ENCODE measurements around the gene CNTLN.

The CNTLN gene

DNA sequence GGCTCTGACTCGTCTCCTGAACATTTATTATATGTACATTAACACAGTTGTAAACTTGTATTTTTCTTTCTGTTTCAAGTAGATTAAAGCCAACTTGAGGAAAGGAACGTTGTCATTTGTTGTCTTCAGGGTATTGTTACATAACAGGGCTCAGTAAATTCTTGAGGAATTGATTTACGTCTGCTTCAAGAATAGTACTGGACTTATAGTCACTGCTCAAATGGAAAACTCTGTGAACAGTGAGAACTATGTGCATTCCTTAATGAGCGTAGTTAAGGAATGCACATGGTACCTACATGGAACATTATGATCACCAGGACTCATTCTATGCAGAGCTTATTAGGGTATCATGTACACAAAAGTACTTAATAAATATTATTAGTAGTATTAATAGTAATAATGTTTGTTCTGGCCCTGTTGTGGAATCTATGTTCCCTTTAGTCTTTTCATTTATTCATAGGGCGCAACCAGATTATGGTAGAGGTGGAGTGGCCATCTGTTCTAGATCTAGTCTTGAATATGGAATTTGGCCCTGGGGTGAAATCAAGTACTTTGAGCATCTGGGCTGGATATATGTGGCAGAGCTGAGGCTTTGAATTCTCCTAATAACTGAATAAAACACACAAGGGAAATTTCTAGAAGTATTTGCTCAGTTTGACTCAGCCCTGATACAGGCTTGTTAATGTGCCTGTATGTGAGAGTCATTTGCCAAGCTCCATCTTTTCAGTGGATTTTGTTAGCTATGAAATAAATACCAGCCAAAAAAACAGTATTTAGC is 335.4 kb downstream of the CNTLN start:
- no peak overlapping the region for H3K4me3 ChIP-seq (ENCODE audit: low read depth, low read length)
- DNase-seq (ENCODE audit: low read depth, low spot score), result no peak
- ChIA-PET POLR2A (no interaction called here), CTCF (interaction anchor here (0.8 to 1.5 kb wide), 4 partner anchors 7 to 309 kb away, joined by 3 to 6 read pairs (median 4); no protein-coding TSS in a partner anchor)
- TF ChIP-seq CTCF (IDR thresholded peaks at IDR 0.05; ENCODE audit: insufficient read depth, low read length, missing control alignments), result no peak

- CTCF ChIA-PET, result no interaction called here
- H3K4me3 ChIP-seq (ENCODE audit: low read depth, low read length), result no peak overlapping the region
- POLR2A ChIA-PET, result no interaction called here
- no peak for DNase-seq (ENCODE audit: low read depth, low spot score)
- TF ChIP-seq CTCF (IDR thresholded peaks at IDR 0.05; ENCODE audit: insufficient read depth, low read length, missing control alignments), result no peak
Measured at GRCh38 chr9:17472126-17472525, 337.3 kb downstream of the CNTLN start.

GRCh38 chr9:17476401-17476800 is 341.6 kb downstream of the CNTLN start:
- CTCF ChIA-PET, result interaction anchor here (1.6 kb wide), 1 partner anchor 13 kb away, joined by 5 read pairs; no protein-coding TSS in a partner anchor

DNA sequence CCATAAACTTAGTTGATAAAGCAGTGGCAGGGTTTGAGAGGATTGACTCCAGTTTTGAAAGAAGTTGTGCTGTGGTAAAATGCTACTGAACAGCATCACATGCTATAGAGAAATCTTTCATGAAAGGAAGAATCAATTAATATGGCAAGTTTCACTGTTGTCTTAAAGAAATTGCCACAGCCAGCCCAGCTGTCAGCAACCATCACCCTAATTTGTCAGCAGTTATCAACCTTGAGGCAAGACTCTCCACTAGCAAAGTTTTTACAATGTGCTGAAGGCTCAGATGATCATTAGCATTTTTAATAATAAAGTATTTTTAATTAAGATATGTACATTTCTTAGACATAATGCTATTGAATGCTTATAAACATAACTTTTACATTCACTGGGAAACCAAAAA is 343.0 kb downstream of the CNTLN start:
- CTCF ChIA-PET, result no interaction called here
- POLR2A ChIA-PET, result no interaction called here
- no peak for TF ChIP-seq CTCF (IDR thresholded peaks at IDR 0.05; ENCODE audit: insufficient read depth, low read length, missing control alignments)
- no peak overlapping the region for H3K4me3 ChIP-seq (ENCODE audit: low read depth, low read length)
- DNase-seq (ENCODE audit: low read depth, low spot score), result no peak

More at GRCh38 chr9:17476401-17476800, 341.6 kb downstream of the CNTLN start:
- no peak for DNase-seq (ENCODE audit: low read depth, low spot score)
- no peak for TF ChIP-seq CTCF (IDR thresholded peaks at IDR 0.05; ENCODE audit: insufficient read depth, low read length, missing control alignments)
- POLR2A ChIA-PET, result no interaction called here
- H3K4me3 ChIP-seq (ENCODE audit: low read depth, low read length), result no peak overlapping the region

DNA sequence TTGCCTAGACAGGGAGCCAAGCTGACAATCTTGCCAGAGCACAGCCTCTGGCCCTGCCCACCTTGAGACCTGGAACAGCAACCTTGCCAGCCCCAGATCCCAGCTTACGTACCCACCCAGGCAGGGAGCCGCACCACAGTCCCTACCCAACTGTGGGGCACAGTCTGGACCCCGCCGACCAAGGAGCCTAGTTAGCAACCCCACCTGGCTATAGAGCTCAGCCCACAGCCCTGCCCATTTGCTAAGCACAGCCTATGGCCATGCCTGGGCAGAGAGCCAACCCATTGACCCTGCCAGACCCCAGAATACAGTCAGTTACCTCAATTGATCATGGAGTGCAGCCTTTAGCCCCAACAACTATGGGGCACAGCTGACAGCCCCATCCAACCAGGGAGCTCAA is 346.1 kb downstream of the CNTLN start:
- ChIA-PET CTCF (interaction anchor here (1.1 kb wide), 1 partner anchor 11 kb away, joined by 3 read pairs; no protein-coding TSS in a partner anchor), POLR2A (no interaction called here)
- no peak for TF ChIP-seq CTCF (IDR thresholded peaks at IDR 0.05; ENCODE audit: insufficient read depth, low read length, missing control alignments)
- no peak overlapping the region for H3K4me3 ChIP-seq (ENCODE audit: low read depth, low read length)
- DNase-seq (ENCODE audit: low read depth, low spot score), result no peak

GRCh38 chr9:17481565-17481964 is 346.7 kb downstream of the CNTLN start:
- DNase-seq (ENCODE audit: low read depth, low spot score), result no peak
- no peak overlapping the region for H3K4me3 ChIP-seq (ENCODE audit: low read depth, low read length)
- TF ChIP-seq CTCF (IDR thresholded peaks at IDR 0.05; ENCODE audit: insufficient read depth, low read length, missing control alignments), result no peak
- POLR2A ChIA-PET, result no interaction called here
- CTCF ChIA-PET, result no interaction called here
